Measurements from ENCODE around the gene CNGA2. TPM values are rescaled to one million over a fixed set of nuclear protein-coding genes. Genes with fewer than 3 reads are reported as not detected.

Gene CNGA2
- total and polyA plus RNA-seq, 2 of the 4 experiments (the other 2 are of a cell fraction): not detected

DNA sequence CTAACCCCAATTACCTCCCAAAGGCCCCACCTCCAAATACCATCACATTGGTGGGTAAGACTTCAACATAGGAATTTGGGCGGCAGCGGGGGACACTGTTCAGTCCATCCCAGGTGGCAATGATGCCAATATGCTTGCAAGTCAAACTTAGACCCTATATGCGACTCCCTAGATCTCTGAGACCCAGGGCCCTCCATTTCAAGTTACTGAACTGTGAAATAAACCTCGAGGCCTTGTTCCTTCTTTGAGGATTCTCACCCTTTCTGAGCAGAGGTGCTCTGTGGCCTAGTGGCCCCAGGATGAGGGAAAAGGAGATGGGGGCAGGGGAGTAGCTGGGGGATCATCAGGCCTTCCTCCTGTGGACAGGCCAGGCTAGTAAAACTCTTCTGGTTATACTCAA is 44.7 kb downstream of the CNGA2 start:
- dilution Hi-C loops (cut with HindIII; ENCODE audit: low sequenced_read_pairs, unreplicated experiment): no loop called here

More for the DNA sequence above, 44.7 kb downstream of the CNGA2 start:
- Histone ChIP-seq H4K5ac (ENCODE audit: low read depth, low read length) (no peak overlapping the region), H3K14ac (replicated peaks; ENCODE audit: low read depth, low read length) (no peak overlapping the region), H3K27me3 (ENCODE audit: control insufficient read depth, insufficient read depth, low read length) (no peaks in the 10 kb centered on the region), H3K4ac (ENCODE audit: low read depth, low read length) (no peak overlapping the region), H2BK15ac (ENCODE audit: low read depth, low read length) (no peak overlapping the region), H4K20me1 (ENCODE audit: insufficient read depth, low read length) (no peaks in the 10 kb centered on the region), H3K27ac (ENCODE audit: insufficient read depth, low read length) (no peak overlapping the region), H2BK120ac (ENCODE audit: low read depth, low read length) (no peak overlapping the region), H2AK9ac (replicated peaks; ENCODE audit: low read depth, low read length, poor library complexity) (no peak overlapping the region), H4K8ac (ENCODE audit: low read depth in 2 of 2, low read length in 2 of 2) (no peak overlapping the region), H3K18ac (ENCODE audit: low read depth, low read length) (no peak overlapping the region), H3K4me3 (ENCODE audit: insufficient read depth, low read depth, low read length) (no peak overlapping the region), H3K4me2 (ENCODE audit: low read depth, low read length) (no peak overlapping the region), H4K91ac (ENCODE audit: insufficient read depth, low read depth, low read length) (no peak overlapping the region), H3K9me3 (ENCODE audit: control insufficient read depth, insufficient read depth, low read length) (peaks cover 8% of the 10 kb centered on the region; the same call in 1 of the 2 replicates), H3K9ac (ENCODE audit: low read depth, low read length) (no peak overlapping the region), H2AFZ (replicated peaks; ENCODE audit: low read length, poor library complexity) (no peak overlapping the region), H3K36me3 (ENCODE audit: control insufficient read depth, insufficient read depth, low read length) (no peaks in the 10 kb centered on the region), H2BK5ac (ENCODE audit: low read depth, low read length, poor library complexity, severe bottlenecking) (no peak overlapping the region), H2BK20ac (ENCODE audit: low read depth, low read length) (no peak overlapping the region), H3K4me1 (ENCODE audit: control insufficient read depth, insufficient read depth, low read length) (no peaks in the 10 kb centered on the region), H2AK5ac (ENCODE audit: low read depth, low read length) (no peak overlapping the region), H3K23ac (ENCODE audit: low read depth, low read length) (no peak overlapping the region), H3K79me1 (ENCODE audit: low read depth in 1 of 2, low read length in 2 of 2) (no peaks in the 10 kb centered on the region), H3K9me1 (ENCODE audit: insufficient read depth, low read length) (no peaks in the 10 kb centered on the region), H3K56ac (ENCODE audit: extremely low read depth, insufficient read depth, low read length) (no peak overlapping the region)
- in situ Hi-C loops (cut with MboI; ENCODE audit: low sequenced_read_pairs): no loop called here
- intact Hi-C loops (cut with micrococcal nuclease): no loop called here
- WGBS, 2 experiments (ENCODE audit: extremely low coverage in 2 of 2, insufficient read length in 1 of 2): 80% methylated on average over 2 of the region's 4 CpGs; no CpG with 5 or more reads in 1 of the 2 experiments
- ATAC-seq (ENCODE audit: low read depth): no peak
- no peak for TF ChIP-seq SMC3 (IDR thresholded peaks at IDR 0.05; ENCODE audit: low read depth, low read length)
- no peak for TF ChIP-seq RAD21 (IDR thresholded peaks at IDR 0.05; ENCODE audit: low read length)
- TF ChIP-seq, protein P1, sequence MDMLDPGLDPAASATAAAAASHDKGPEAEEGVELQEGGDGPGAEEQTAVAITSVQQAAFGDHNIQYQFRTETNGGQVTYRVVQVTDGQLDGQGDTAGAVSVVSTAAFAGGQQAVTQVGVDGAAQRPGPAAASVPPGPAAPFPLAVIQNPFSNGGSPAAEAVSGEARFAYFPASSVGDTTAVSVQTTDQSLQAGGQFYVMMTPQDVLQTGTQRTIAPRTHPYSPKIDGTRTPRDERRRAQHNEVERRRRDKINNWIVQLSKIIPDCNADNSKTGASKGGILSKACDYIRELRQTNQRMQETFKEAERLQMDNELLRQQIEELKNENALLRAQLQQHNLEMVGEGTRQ (IDR thresholded peaks at IDR 0.05; ENCODE audit: low read depth, low read length): no peak
- TF ChIP-seq POLR2A (IDR thresholded peaks at IDR 0.05; ENCODE audit: low read depth, low read length): no peak
- no peak for TF ChIP-seq CEBPB (IDR thresholded peaks at IDR 0.05; ENCODE audit: low read depth, low read length)
- TF ChIP-seq BHLHE40 (IDR thresholded peaks at IDR 0.05; ENCODE audit: low read depth, low read length): no peak
- no peak for TF ChIP-seq NFE2L2 (IDR thresholded peaks at IDR 0.05; ENCODE audit: low read depth, low read length)
- TF ChIP-seq RFX5 (IDR thresholded peaks at IDR 0.05; ENCODE audit: low read depth, low read length): no peak
- no peak for TF ChIP-seq FOS (IDR thresholded peaks at IDR 0.05; ENCODE audit: low read depth, low read length)
- TF ChIP-seq, protein P2, sequence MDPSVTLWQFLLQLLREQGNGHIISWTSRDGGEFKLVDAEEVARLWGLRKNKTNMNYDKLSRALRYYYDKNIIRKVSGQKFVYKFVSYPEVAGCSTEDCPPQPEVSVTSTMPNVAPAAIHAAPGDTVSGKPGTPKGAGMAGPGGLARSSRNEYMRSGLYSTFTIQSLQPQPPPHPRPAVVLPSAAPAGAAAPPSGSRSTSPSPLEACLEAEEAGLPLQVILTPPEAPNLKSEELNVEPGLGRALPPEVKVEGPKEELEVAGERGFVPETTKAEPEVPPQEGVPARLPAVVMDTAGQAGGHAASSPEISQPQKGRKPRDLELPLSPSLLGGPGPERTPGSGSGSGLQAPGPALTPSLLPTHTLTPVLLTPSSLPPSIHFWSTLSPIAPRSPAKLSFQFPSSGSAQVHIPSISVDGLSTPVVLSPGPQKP (IDR thresholded peaks at IDR 0.05; ENCODE audit: borderline replicate concordance, low read depth, low read length): no peak
- TF ChIP-seq CHD1 (IDR thresholded peaks at IDR 0.05; ENCODE audit: low read depth, low read length): no peak
- TF ChIP-seq MXI1 (IDR thresholded peaks at IDR 0.05; ENCODE audit: borderline replicate concordance, low read depth, low read length): no peak
- no peak for TF ChIP-seq MAZ (IDR thresholded peaks at IDR 0.05; ENCODE audit: borderline replicate concordance, low read depth, low read length)
- TF ChIP-seq, protein P3, sequence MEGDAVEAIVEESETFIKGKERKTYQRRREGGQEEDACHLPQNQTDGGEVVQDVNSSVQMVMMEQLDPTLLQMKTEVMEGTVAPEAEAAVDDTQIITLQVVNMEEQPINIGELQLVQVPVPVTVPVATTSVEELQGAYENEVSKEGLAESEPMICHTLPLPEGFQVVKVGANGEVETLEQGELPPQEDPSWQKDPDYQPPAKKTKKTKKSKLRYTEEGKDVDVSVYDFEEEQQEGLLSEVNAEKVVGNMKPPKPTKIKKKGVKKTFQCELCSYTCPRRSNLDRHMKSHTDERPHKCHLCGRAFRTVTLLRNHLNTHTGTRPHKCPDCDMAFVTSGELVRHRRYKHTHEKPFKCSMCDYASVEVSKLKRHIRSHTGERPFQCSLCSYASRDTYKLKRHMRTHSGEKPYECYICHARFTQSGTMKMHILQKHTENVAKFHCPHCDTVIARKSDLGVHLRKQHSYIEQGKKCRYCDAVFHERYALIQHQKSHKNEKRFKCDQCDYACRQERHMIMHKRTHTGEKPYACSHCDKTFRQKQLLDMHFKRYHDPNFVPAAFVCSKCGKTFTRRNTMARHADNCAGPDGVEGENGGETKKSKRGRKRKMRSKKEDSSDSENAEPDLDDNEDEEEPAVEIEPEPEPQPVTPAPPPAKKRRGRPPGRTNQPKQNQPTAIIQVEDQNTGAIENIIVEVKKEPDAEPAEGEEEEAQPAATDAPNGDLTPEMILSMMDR (conservative IDR thresholded peaks at IDR 0.05; ENCODE audit: low read depth, low read length): no peak
- no peak for TF ChIP-seq MAFK (IDR thresholded peaks at IDR 0.05; ENCODE audit: low read depth, low read length)
- no peak for TF ChIP-seq RCOR1 (IDR thresholded peaks at IDR 0.05; ENCODE audit: insufficient replicate concordance, low read length)
- POLR2A ChIA-PET (ENCODE audit: unreplicated experiment): no interaction called here
- no peak for DNase-seq
- no TSS peak for BruUV-seq (replicated peaks)
- CTCF ChIA-PET: no interaction called here

Measured in IMR-90 (cell line).